ENCODE data around the gene CTSH.
"Not testable (repeated sequence)": the region's sequence is repeated elsewhere in the genome, so short reads cannot be mapped to it uniquely, and the experiment has no call there.

CTSH gene

DNA sequence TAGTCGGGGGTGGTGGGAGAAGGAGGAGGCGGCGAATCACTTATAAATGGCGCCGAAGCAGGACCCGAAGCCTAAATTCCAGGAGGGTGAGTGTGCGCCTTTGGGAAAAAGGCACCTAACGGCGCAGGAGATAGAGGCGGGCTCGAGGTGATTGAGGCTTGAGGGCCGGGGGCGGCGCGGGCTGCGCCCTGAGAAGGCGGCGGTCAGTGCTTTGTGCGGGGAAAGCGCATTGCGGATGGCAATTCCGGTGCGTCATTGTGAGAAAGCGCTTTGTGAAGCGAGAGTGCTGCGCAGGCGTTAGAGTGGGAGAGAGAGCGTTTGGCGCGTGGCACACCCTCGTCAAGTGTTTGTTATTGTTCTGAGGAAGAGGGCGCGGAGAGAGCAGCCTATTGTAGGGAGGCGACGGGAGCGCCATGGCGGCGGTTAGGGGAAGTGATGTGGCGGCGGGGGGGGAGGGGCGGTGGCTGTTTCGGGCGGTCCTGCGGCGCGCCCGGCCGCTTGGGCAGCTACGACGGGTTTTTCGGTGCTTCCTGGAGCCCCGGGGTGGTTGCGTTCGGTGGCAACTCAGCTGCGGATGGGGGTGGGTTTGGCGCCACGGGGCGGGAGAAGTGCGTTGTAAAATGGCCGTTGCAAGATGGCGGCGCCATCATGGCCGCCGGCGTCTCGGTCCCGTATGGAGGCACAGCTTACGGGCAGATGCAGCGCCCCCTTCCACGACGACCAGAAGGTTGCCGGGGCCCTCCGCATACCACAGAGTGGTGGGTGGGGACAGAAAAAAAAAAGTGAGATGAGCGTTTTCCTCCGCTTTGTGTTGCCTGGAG lies 71.7 kb downstream of the CTSH start:
- TF ChIP-seq MYC (IDR thresholded peaks at IDR 0.05; ENCODE audit: low read depth, low read length) (peak; percentile 83), POLR2A (IDR thresholded peaks at IDR 0.05; ENCODE audit: extremely low read depth, insufficient read length) (peak; percentile 82)
- TF ChIP-seq, protein P1, sequence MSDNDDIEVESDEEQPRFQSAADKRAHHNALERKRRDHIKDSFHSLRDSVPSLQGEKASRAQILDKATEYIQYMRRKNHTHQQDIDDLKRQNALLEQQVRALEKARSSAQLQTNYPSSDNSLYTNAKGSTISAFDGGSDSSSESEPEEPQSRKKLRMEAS (IDR thresholded peaks at IDR 0.05; ENCODE audit: low read depth, low read length): peak; percentile 62
- TF ChIP-seq, protein P2, sequence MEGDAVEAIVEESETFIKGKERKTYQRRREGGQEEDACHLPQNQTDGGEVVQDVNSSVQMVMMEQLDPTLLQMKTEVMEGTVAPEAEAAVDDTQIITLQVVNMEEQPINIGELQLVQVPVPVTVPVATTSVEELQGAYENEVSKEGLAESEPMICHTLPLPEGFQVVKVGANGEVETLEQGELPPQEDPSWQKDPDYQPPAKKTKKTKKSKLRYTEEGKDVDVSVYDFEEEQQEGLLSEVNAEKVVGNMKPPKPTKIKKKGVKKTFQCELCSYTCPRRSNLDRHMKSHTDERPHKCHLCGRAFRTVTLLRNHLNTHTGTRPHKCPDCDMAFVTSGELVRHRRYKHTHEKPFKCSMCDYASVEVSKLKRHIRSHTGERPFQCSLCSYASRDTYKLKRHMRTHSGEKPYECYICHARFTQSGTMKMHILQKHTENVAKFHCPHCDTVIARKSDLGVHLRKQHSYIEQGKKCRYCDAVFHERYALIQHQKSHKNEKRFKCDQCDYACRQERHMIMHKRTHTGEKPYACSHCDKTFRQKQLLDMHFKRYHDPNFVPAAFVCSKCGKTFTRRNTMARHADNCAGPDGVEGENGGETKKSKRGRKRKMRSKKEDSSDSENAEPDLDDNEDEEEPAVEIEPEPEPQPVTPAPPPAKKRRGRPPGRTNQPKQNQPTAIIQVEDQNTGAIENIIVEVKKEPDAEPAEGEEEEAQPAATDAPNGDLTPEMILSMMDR (IDR thresholded peaks at IDR 0.05; ENCODE audit: low read depth, low read length): peak; percentile 61
- peak; percentile 96 for DNase-seq (ENCODE audit: low read depth)

DNA sequence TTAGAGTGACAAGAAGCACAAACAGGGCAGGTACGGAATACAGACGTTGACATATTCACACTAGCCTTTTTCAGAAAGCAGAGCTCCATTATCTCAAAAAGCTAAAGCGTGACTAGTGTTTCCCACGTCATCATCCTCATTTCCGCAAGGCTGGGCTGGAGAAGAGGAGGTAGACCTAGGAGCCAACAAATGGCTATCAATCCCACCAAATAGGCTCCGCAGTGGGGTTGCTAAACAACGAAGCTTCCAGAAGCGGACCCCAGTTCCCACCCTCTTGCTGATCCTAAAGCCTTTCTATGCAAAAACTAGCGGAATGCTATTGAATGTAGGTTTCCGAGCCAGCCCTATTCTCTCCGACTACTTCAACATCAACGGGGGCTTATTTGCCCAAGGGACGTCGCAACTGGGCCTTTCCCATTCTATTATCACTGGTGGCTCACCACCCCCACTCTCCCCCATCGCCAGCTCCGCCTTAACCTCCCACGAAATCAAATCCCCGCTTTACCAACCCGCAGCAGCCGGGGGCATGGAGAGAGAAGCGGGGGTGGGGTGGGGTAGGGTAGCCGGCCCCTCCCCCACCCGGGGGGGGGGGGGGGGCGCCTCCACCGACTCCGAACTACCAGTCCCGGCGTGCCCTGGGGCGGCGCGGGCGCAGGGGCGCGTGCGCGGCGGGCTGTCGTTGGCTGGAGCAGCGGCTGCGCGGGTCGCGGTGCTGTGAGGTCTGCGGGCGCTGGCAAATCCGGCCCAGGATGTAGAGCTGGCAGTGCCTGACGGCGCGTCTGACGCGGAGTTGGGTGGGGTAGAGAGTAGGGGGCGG lies 72.5 kb downstream of the CTSH start, which contains the start of gene MORF4L1:
MORF4L1 (plus strand) TSS at position 736 of the 817 bp plus-strand sequence. CDS start 128 bp downstream, outside the sequence.
- peak; percentile 97 for DNase-seq (ENCODE audit: low read depth)
- TF ChIP-seq MYC (IDR thresholded peaks at IDR 0.05; ENCODE audit: low read depth, low read length) (no peak), POLR2A (IDR thresholded peaks at IDR 0.05; ENCODE audit: extremely low read depth, insufficient read length) (no peak)
- TF ChIP-seq, protein P2 (IDR thresholded peaks at IDR 0.05; ENCODE audit: low read depth, low read length): no peak
- TF ChIP-seq, protein P1 (IDR thresholded peaks at IDR 0.05; ENCODE audit: low read depth, low read length): no peak
- peak within 1 kb of the TSS; percentile 98 for H3K4me3 ChIP-seq (ENCODE audit: low read depth, low read length)

More for the DNA sequence above, 71.7 kb downstream of the CTSH start:
- peak overlapping the region; percentile 98 for H3K4me3 ChIP-seq (ENCODE audit: low read depth, low read length)

DNA sequence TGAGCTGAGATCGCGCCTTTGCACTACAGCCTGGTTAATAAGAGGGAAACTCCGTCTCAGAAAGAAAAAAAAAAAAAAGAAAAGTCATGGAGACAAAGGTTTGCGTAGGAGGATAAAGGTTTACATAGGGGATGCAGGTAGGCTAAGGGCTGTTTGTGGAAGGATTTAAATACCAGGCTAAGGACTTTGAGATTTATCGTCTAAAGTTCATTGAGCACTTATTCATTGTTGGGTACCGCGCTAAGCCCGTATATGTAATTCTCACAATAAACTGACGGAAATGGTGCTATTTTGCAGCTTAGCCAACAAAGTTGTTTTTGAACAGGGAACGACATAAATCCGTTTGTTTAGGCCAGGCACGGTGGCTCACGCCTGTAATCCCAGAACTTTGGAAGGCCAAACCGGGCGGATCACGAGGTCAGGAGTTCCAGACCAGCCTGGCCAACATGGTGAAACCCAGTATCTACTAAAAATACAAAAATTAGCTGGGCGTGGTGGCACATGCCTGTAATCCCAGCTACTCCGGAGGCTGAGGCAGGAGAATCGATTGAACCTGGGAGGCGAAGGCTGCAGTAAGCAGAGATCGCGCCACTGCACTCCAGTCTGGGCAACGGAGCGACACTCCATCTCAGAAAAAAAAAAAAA lies 73.2 kb downstream of the CTSH start:
- not testable (repeated sequence) for DNase-seq (ENCODE audit: low read depth); H3K4me3 ChIP-seq (ENCODE audit: low read depth, low read length)

Measured in NB4 (cell line).